ENCODE measurements around the gene DENND4C.

Gene DENND4C

GRCh38 chr9:19203058-19203457 lies 27.4 kb upstream of the DENND4C start:
- H3K9me2 ChIP-seq (replicated peaks; ENCODE audit: insufficient read depth, low read length): no peaks in the 10 kb centered on the region
- DNase-seq: no peak
- H3F3A ChIP-seq (ENCODE audit: insufficient read depth, low read length): no peaks in the 10 kb centered on the region
- no peaks in the 10 kb centered on the region for H3K36me3 ChIP-seq (replicated peaks; ENCODE audit: insufficient read depth, low read length)
- no peaks in the 10 kb centered on the region for H3K9me3 ChIP-seq (replicated peaks; ENCODE audit: insufficient read depth, low read length)
- no peaks in the 10 kb centered on the region for H4K20me1 ChIP-seq (ENCODE audit: insufficient read depth, low read length)
- no peak overlapping the region for H3K4me2 ChIP-seq (ENCODE audit: low read depth, low read length)
- H3K9ac ChIP-seq (ENCODE audit: low read length): no peak overlapping the region
- TF ChIP-seq EZH2phosphoT487 (IDR thresholded peaks at IDR 0.05; ENCODE audit: low read length) (no peak), CTCF (IDR thresholded peaks at IDR 0.05; ENCODE audit: low read length) (no peak), EZH2 (optimal IDR thresholded peaks at IDR 0.05; ENCODE audit: low read depth, low read length) (no peak)
- H3K27ac ChIP-seq (ENCODE audit: low read length): no peak overlapping the region
- H3K4me3 ChIP-seq (ENCODE audit: low read length): no peak overlapping the region
- H3K79me2 ChIP-seq (ENCODE audit: low read length): no peaks in the 10 kb centered on the region
- no peak overlapping the region for H2AFZ ChIP-seq (ENCODE audit: low read length)
- H3K27me3 ChIP-seq (replicated peaks; ENCODE audit: insufficient read depth, low read length): no peaks in the 10 kb centered on the region
- no peaks in the 10 kb centered on the region for H3K4me1 ChIP-seq (ENCODE audit: low read length)

- Histone ChIP-seq H3K9me2 (replicated peaks; ENCODE audit: insufficient read depth, low read length) (no peaks in the 10 kb centered on the region), H3K27me3 (replicated peaks; ENCODE audit: insufficient read depth, low read length) (no peaks in the 10 kb centered on the region), H3F3A (ENCODE audit: insufficient read depth, low read length) (no peaks in the 10 kb centered on the region), H3K9ac (ENCODE audit: low read length) (no peak overlapping the region), H2AFZ (ENCODE audit: low read length) (no peak overlapping the region), H3K4me2 (ENCODE audit: low read depth, low read length) (no peak overlapping the region), H3K79me2 (ENCODE audit: low read length) (no peaks in the 10 kb centered on the region), H3K4me3 (ENCODE audit: low read length) (no peak overlapping the region), H3K9me3 (replicated peaks; ENCODE audit: insufficient read depth, low read length) (no peaks in the 10 kb centered on the region), H3K36me3 (replicated peaks; ENCODE audit: insufficient read depth, low read length) (no peaks in the 10 kb centered on the region), H3K27ac (ENCODE audit: low read length) (no peak overlapping the region), H3K4me1 (ENCODE audit: low read length) (no peaks in the 10 kb centered on the region), H4K20me1 (ENCODE audit: insufficient read depth, low read length) (no peaks in the 10 kb centered on the region)
- TF ChIP-seq CTCF (IDR thresholded peaks at IDR 0.05; ENCODE audit: low read length): no peak
- no peak for DNase-seq
Measured at GRCh38 chr9:19208653-19209052, 21.8 kb upstream of the DENND4C start.

GRCh38 chr9:19209188-19209587 lies 21.3 kb upstream of the DENND4C start:
- H3K79me2 ChIP-seq (ENCODE audit: low read length): no peaks in the 10 kb centered on the region
- H3K4me2 ChIP-seq (ENCODE audit: low read depth, low read length): no peak overlapping the region
- H3K9me3 ChIP-seq (replicated peaks; ENCODE audit: insufficient read depth, low read length): no peaks in the 10 kb centered on the region
- H3K9ac ChIP-seq (ENCODE audit: low read length): no peak overlapping the region
- no peaks in the 10 kb centered on the region for H4K20me1 ChIP-seq (ENCODE audit: insufficient read depth, low read length)
- no peak overlapping the region for H3K4me3 ChIP-seq (ENCODE audit: low read length)
- no peak for TF ChIP-seq CTCF (IDR thresholded peaks at IDR 0.05; ENCODE audit: low read length)
- no peak for TF ChIP-seq EZH2phosphoT487 (IDR thresholded peaks at IDR 0.05; ENCODE audit: low read length)
- no peak for DNase-seq
- H3F3A ChIP-seq (ENCODE audit: insufficient read depth, low read length): no peaks in the 10 kb centered on the region
- H2AFZ ChIP-seq (ENCODE audit: low read length): no peak overlapping the region
- no peaks in the 10 kb centered on the region for H3K36me3 ChIP-seq (replicated peaks; ENCODE audit: insufficient read depth, low read length)
- no peaks in the 10 kb centered on the region for H3K27me3 ChIP-seq (replicated peaks; ENCODE audit: insufficient read depth, low read length)
- H3K4me1 ChIP-seq (ENCODE audit: low read length): no peaks in the 10 kb centered on the region
- no peaks in the 10 kb centered on the region for H3K9me2 ChIP-seq (replicated peaks; ENCODE audit: insufficient read depth, low read length)
- no peak overlapping the region for H3K27ac ChIP-seq (ENCODE audit: low read length)

- H3K4me3 ChIP-seq (ENCODE audit: low read length): no peak overlapping the region
- no peaks in the 10 kb centered on the region for H3K36me3 ChIP-seq (replicated peaks; ENCODE audit: insufficient read depth, low read length)
- no peak overlapping the region for H3K4me2 ChIP-seq (ENCODE audit: low read depth, low read length)
- no peaks in the 10 kb centered on the region for H3K4me1 ChIP-seq (ENCODE audit: low read length)
- no peaks in the 10 kb centered on the region for H3K9me3 ChIP-seq (replicated peaks; ENCODE audit: insufficient read depth, low read length)
- no peaks in the 10 kb centered on the region for H3K79me2 ChIP-seq (ENCODE audit: low read length)
- no peaks in the 10 kb centered on the region for H3F3A ChIP-seq (ENCODE audit: insufficient read depth, low read length)
- H3K9me2 ChIP-seq (replicated peaks; ENCODE audit: insufficient read depth, low read length): no peaks in the 10 kb centered on the region
- no peak overlapping the region for H3K27ac ChIP-seq (ENCODE audit: low read length)
- no peak overlapping the region for H3K9ac ChIP-seq (ENCODE audit: low read length)
- no peaks in the 10 kb centered on the region for H4K20me1 ChIP-seq (ENCODE audit: insufficient read depth, low read length)
- no peak overlapping the region for H2AFZ ChIP-seq (ENCODE audit: low read length)
- TF ChIP-seq EZH2phosphoT487 (IDR thresholded peaks at IDR 0.05; ENCODE audit: low read length) (no peak), CTCF (IDR thresholded peaks at IDR 0.05; ENCODE audit: low read length) (no peak), EZH2 (optimal IDR thresholded peaks at IDR 0.05; ENCODE audit: low read depth, low read length) (no peak)
- H3K27me3 ChIP-seq (replicated peaks; ENCODE audit: insufficient read depth, low read length): no peaks in the 10 kb centered on the region
- no peak for DNase-seq
Measured at GRCh38 chr9:19213823-19214222, 16.7 kb upstream of the DENND4C start.
